ENCODE data around the gene ARID1B.

Gene ARID1B

GRCh38 chr6:157091243-157091642 is 314.1 kb downstream of the ARID1B start:
- Histone ChIP-seq H3K9me2 (replicated peaks; ENCODE audit: insufficient read depth, low read length) (no peaks in the 10 kb centered on the region), H3K4me2 (ENCODE audit: low read depth, low read length, poor library complexity, severe bottlenecking) (no peak overlapping the region), H2AFZ (ENCODE audit: low read depth, low read length, severe bottlenecking) (no peak overlapping the region), H3K9me3 (ENCODE audit: insufficient read depth, low read length) (no peaks in the 10 kb centered on the region), H3K9ac (ENCODE audit: low read length) (no peak overlapping the region), H4K20me1 (ENCODE audit: low read depth, low read length) (no peaks in the 10 kb centered on the region), H3K36me3 (ENCODE audit: low read length) (no peaks in the 10 kb centered on the region), H3K4me3 (ENCODE audit: insufficient read depth, low read length, poor library complexity, severe bottlenecking) (no peak overlapping the region), H3K27me3 (ENCODE audit: low read length) (no peaks in the 10 kb centered on the region), H3F3A (ENCODE audit: insufficient read depth) (no peaks in the 10 kb centered on the region), H3K27ac (ENCODE audit: low read depth, low read length) (no peak overlapping the region), H3K79me2 (ENCODE audit: insufficient read depth, low read length) (no peaks in the 10 kb centered on the region)
- TF ChIP-seq EZH2phosphoT487 (conservative IDR thresholded peaks at IDR 0.05; ENCODE audit: low read length) (no peak), CTCF (IDR thresholded peaks at IDR 0.05; ENCODE audit: insufficient read depth, low read length, poor library complexity, severe bottlenecking) (no peak)

- Histone ChIP-seq H3K27ac (ENCODE audit: low read depth, low read length) (no peak overlapping the region), H3K36me3 (ENCODE audit: low read length) (no peaks in the 10 kb centered on the region), H3K9me2 (replicated peaks; ENCODE audit: insufficient read depth, low read length) (no peaks in the 10 kb centered on the region), H3K4me2 (ENCODE audit: low read depth, low read length, poor library complexity, severe bottlenecking) (no peak overlapping the region), H3K9me3 (ENCODE audit: insufficient read depth, low read length) (no peaks in the 10 kb centered on the region), H3K9ac (ENCODE audit: low read length) (no peak overlapping the region), H3K79me2 (ENCODE audit: insufficient read depth, low read length) (no peaks in the 10 kb centered on the region), H3F3A (ENCODE audit: insufficient read depth) (no peaks in the 10 kb centered on the region), H3K27me3 (ENCODE audit: low read length) (no peaks in the 10 kb centered on the region), H3K4me3 (ENCODE audit: insufficient read depth, low read length, poor library complexity, severe bottlenecking) (no peak overlapping the region), H2AFZ (ENCODE audit: low read depth, low read length, severe bottlenecking) (no peak overlapping the region), H4K20me1 (ENCODE audit: low read depth, low read length) (no peaks in the 10 kb centered on the region)
- TF ChIP-seq CTCF (IDR thresholded peaks at IDR 0.05; ENCODE audit: insufficient read depth, low read length, poor library complexity, severe bottlenecking) (no peak), EZH2phosphoT487 (conservative IDR thresholded peaks at IDR 0.05; ENCODE audit: low read length) (no peak)
Observed at GRCh38 chr6:157091856-157092460, 314.8 kb downstream of the ARID1B start.

GRCh38 chr6:157092736-157093135 is 315.6 kb downstream of the ARID1B start:
- no peaks in the 10 kb centered on the region for H3K27me3 ChIP-seq (ENCODE audit: low read length)
- no peak overlapping the region for H3K4me3 ChIP-seq (ENCODE audit: insufficient read depth, low read length, poor library complexity, severe bottlenecking)
- TF ChIP-seq CTCF (IDR thresholded peaks at IDR 0.05; ENCODE audit: insufficient read depth, low read length, poor library complexity, severe bottlenecking), result no peak
- TF ChIP-seq EZH2phosphoT487 (conservative IDR thresholded peaks at IDR 0.05; ENCODE audit: low read length), result no peak
- H3K36me3 ChIP-seq (ENCODE audit: low read length), result no peaks in the 10 kb centered on the region
- no peak overlapping the region for H2AFZ ChIP-seq (ENCODE audit: low read depth, low read length, severe bottlenecking)
- no peak overlapping the region for H3K9ac ChIP-seq (ENCODE audit: low read length)
- H3K9me2 ChIP-seq (replicated peaks; ENCODE audit: insufficient read depth, low read length), result no peaks in the 10 kb centered on the region
- no peaks in the 10 kb centered on the region for H3K79me2 ChIP-seq (ENCODE audit: insufficient read depth, low read length)
- H3K4me2 ChIP-seq (ENCODE audit: low read depth, low read length, poor library complexity, severe bottlenecking), result no peak overlapping the region
- H3K27ac ChIP-seq (ENCODE audit: low read depth, low read length), result no peak overlapping the region
- no peaks in the 10 kb centered on the region for H3F3A ChIP-seq (ENCODE audit: insufficient read depth)
- H3K9me3 ChIP-seq (ENCODE audit: insufficient read depth, low read length), result no peaks in the 10 kb centered on the region
- H4K20me1 ChIP-seq (ENCODE audit: low read depth, low read length), result no peaks in the 10 kb centered on the region
